ENCODE data around the gene SS18L1.
"Not testable (repeated sequence)": the region's sequence is repeated elsewhere in the genome, so short reads cannot be mapped to it uniquely, and the experiment has no call there.

The SS18L1 gene

DNA sequence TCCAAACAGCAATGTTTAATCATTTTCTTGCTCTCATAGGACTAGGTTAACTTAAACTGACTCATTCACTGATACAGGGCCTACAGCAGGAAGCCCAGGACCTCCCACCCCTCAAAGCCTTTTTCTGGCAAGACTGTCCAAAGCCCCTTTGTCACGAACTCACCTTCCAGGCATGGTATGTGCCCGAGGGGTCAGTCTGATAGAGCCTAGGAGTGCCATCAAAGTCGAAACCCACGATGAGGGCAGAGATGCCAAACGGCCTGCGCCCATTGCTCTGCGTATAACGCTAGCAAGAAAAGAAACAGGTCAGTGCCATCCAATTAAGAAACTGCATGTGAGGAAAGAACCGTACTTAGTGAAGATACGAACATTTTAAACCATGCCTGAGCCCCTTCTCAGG, 4.7 kb upstream of the SS18L1 start:
- no peak for DNase-seq

DNA sequence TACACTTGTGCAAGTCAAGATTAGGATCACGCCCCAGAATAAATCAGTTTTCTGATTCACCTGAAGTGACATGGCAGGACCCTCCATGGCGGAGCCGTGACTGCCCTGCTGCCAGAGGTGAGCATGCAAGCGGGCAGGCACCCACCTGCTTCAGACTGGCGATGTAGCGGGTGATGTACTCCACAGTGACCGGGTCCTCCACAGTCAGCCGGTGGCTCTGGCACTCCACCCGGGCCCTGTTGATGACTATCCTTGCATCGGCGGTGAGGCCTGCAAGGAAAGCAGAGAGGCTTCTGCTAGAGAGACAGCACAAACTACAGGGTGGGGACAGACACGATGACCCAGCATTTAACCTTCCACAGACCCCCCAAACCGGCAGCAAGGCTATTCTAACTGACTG, 3.9 kb upstream of the SS18L1 start:
- DNase-seq = no peak

- no peak for DNase-seq
Measured at GRCh38 chr20:62141043-62141396, 2.5 kb upstream of the SS18L1 start.

DNA sequence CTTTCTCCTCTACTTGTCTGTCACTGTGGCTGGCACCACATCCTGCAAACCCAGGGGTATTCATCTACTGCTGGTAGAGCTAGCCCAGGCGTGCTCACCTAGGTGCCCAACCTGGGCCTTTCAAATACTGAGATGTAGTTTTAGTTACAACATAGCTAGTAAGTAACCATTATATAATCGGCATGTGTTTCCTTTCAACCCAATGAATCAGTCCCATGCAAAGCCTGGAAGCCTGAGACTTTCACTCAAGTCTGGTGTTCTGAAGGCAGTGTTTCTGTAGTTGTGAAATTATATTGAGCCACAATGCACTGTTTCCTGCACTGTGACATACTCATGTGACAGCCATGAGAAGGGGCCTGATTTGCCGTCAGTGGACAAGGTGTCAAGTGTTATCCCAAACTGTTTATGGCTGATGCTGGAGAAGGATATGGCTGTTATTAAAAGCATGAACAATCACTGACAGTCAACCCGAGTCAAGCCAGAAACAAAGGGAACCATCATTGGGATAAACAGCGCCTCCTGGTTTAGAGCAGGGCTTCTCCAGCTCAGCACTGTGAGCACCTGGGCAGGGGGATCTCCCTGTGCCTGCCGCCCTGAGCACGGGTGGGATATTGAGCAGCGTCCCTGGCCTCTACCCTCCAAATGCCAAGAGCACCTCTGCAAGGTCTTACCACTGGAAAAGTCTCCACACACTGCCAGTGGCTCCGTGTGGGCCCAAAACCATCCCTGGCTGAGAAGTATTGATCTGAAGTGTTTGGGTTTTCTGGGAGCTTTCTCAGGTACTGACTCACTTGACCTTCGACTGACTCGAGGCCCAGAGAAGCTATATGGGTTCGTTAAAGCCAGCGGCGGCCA, 1.9 kb upstream of the SS18L1 start:
- DNase-seq = peak; percentile 36

GRCh38 chr20:62142252-62143080, 1.1 kb upstream of the SS18L1 start:
- DNase-seq = peak; percentile 14

DNA sequence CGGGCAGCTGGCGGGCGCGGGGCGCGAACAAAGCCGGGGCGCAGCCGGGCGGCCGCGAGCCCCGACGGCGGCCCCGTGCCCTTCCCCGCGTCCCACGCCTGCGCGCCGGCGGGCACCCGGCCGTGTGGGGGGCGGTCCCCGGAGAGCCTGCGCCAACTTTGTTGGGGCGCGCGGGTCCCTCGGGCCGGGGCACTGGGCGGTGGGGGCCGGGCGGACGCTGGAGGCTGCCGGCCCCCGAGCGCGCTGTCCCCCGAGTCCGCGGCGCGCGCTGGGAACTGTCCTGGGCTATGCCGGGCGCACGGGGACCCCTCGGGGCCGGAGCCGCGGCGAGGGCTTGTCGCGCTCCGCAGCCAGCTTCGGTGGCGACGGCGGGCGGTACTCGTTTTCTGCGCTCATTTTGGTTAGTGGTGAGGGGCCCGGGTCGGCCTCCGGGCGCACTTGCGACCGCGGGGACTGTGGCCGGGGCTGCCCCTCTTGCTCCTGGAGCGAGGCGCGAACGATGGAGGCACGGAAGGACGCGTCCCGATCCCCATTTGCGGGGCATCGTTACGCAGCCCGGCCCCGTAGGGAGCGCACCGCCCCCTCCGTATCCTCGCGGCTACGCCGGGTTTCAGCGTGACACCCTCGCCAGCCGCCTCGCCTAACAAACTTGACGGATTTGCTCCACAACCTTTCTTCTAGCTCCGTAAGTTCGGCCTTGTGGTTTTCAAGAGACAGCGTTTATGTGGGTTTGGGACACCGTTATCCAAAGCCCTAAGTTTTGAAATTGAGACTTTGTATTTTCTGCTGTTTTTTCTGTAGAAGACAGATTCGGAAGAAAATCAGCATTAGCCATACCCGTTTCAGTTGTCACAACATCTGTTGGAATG, 622 bp downstream of the SS18L1 start:
- DNase-seq = peak; percentile 37

- DNase-seq = no peak
Measured at GRCh38 chr20:62145688-62146018, 2.1 kb downstream of the SS18L1 start.

- no peak for DNase-seq
Measured at GRCh38 chr20:62146019-62146755, 2.6 kb downstream of the SS18L1 start.

- DNase-seq = no peak
Measured at GRCh38 chr20:62147125-62147524, 3.6 kb downstream of the SS18L1 start.

DNA sequence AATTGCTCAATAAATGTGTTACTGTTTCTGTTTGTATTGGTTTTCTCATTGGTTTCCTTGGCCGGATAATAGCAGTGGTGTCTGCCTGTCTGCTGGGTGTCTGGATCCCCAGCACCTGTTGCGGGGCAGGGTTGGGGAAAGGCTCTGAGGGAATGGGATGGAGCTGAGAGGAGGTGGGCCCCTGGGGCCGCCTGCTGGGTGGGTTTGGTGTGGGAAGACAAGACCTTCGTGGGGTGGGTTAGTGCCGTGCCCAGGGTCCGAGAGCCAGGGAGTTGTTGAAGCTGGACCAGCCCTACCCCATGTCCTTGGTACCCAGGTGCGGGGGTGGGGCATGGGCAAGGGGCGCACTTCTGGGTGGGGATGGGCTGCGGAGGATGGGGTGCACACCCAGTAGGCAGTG, 4.0 kb downstream of the SS18L1 start:
- DNase-seq = no peak

- not testable (repeated sequence) for DNase-seq
Measured at GRCh38 chr20:62148383-62148782, 4.8 kb downstream of the SS18L1 start.

GRCh38 chr20:62148908-62149314, 5.3 kb downstream of the SS18L1 start:
- no peak for DNase-seq

- DNase-seq = no peak
Measured at GRCh38 chr20:62149532-62150309, 6.2 kb downstream of the SS18L1 start.

DNA sequence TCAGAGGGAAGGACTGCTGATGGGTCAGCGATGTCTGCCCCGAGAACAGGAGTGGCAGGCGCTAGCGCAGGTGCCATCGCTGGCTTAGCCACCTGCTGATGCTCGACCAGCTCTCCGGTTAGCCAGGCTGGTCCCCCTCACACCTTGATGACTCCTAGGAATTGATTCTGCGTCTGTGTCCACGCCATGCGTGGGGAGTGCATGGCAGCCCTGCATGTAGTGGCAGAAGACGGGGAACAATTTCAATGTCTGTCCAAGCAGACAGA, 6.7 kb downstream of the SS18L1 start:
- no peak for DNase-seq

DNA sequence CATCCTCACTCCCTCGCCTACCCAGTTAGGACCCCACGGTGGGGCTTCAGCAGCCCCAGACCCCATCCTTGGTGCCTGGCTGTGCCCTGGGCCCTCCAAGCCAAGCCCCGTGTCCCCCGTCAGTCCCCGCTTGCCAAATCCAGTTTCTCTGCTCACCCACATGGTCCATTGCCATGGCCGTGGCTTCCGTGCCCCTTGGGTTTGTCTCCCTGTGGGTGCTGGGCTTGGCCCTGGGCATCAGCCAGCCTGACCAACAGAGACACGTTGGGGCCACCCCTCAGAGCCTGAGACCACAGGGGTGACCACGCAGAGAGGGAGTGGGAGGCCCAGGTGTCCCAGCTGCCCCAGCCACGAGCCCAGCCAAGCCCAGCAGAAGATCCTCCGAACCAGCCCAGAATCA, 7.7 kb downstream of the SS18L1 start:
- DNase-seq = no peak

GRCh38 chr20:62151835-62152364, 8.3 kb downstream of the SS18L1 start:
- no peak for DNase-seq

DNA sequence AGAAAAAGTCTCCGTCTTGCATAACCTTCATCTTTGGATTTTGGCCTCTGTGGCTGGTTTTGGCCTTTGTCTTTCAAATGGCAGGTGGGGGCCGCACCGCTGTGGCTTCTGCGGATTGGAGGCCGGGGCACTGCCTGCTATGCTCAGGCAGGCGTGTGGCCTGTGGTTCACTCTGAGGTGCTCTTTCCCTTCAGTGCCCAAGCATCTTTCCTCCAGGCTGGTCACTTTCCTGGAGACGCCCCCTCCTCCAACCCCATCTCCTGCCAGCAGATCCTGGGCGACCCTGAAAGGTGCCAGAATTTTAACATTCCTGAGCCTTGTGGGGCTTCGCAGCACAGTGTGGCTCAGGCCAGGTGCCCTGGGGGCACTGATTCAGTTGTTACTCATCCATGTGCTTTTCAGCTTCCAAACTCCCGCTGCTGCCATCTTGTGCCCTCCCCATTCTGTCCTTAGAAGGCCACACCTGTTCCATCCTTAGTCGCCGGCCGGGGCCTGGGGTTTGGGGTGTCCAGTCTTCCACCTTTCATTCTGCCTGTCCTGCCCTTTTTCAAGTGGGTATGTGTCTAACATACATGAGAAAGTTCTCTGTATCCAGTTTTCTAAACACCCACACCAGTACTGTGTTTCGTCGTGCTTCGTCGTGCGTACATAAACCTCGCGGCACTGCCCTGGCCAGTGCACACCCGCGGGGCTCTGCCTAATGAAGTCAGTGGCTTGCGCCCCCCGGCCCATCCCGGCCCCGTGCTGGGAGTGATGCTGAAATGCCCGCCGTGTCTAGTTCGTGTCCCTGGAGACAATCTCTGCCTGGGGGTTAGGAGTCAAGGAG, 12.1 kb downstream of the SS18L1 start:
- no peak for DNase-seq

DNA sequence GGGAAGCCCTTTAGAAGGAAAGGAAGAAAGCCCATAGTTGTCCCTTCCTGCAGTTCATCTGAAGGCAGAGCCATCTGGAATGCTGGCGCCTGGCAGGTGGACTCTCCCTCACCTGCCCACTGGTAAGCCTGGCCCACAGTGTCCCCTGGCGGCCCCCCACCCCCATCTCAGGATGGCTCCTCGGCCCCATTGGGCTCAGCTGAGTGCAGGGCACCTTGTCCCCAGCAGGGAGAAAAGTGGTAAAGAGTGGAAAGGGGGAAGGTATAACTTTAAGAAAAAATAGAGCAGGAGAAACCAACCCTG, 12.6 kb downstream of the SS18L1 start:
- no peak for DNase-seq

DNA sequence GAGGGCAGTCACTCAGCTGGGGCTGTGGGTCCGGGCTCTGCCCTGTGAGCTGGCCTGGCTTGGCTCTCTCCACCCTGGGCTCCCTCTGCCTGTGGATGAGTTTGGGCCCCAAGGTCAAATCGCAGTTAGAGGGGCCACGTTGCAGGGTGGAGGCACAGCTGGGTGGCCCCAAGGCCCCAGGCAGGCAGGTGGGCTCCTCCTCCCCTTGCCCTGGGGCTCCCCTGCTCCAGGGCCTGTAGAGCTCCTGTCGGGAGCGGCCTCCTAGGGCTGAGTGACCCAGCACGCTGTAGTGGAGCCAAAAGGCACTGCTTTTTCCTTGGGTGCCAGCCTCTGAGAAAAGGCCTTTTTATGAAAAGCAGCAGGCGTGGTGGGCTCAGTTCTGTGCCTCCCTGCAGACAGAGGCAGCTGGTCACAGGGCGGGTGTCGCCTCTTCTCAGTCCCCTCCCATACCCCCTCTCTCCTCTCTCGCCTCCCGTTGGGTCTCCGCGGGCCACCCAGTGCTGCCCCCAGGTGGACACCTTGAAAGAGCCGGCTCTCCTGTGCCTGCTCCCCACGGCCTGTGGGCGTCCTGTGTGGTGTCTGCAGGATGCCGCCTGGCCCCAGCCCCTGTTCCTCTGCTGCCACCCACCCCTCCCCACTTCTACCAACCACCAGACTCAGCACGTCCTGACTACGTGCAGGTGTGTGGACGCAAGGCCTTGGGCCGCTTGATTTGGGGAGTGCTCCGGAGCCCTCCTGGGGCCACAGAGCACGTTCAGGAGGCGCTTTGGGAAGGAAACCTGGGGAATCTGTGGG, 13.2 kb downstream of the SS18L1 start:
- DNase-seq = peak; percentile 54

- no peak for DNase-seq
Measured at GRCh38 chr20:62157387-62158087, 14.0 kb downstream of the SS18L1 start.
